Astrocyte (in vitro differentiated cells and primary cell): ENCODE data around the gene AQP4. TPM values are rescaled to one million over a fixed set of nuclear protein-coding genes. Genes with fewer than 3 reads are reported as not detected.

Source experiments
- DNase-seq: peaks from one replicate; pipeline ENCODE4 v3.0.0-alpha.2; 2010; ENCODE audit warnings: low read depth
- FAIRE-seq: peaks from 2 replicates; lab custom pipeline; 2011; peaks lifted over from hg19 to GRCh38; lab: Jason Lieb, UNC
- H2AFZ ChIP-seq: 2 replicates; pipeline ENCODE4 v1.6.0; 2012; ENCODE audit warnings: low read depth, low read length, inconsistent platforms
- H3K27ac ChIP-seq: 2 replicates; pipeline ENCODE4 v1.5.1; 2011; ENCODE audit warnings: low read depth, low read length, inconsistent platforms
- H3K27me3 ChIP-seq: 2 replicates; pipeline ENCODE4 v1.6.0; 2011; ENCODE audit warnings: low read length, inconsistent platforms; ENCODE audit not compliant: insufficient read depth
- H3K36me3 ChIP-seq: 2 replicates; pipeline ENCODE4 v1.5.1; 2011; ENCODE audit warnings: low read length, inconsistent platforms; ENCODE audit not compliant: insufficient read depth
- H3K4me1 ChIP-seq: 2 replicates; pipeline ENCODE4 v1.5.1; 2011; ENCODE audit warnings: low read length, inconsistent platforms; ENCODE audit not compliant: insufficient read depth
- H3K4me2 ChIP-seq: 2 replicates; pipeline ENCODE4 v1.6.0; 2012; ENCODE audit warnings: low read length, inconsistent platforms
- H3K4me3 ChIP-seq: 2 replicates; pipeline ENCODE4 v1.5.1; 2011; ENCODE audit warnings: low read depth, mild to moderate bottlenecking, low read length, inconsistent platforms; ENCODE audit not compliant: insufficient read depth
- H3K79me2 ChIP-seq: 2 replicates; pipeline ENCODE4 v1.6.0; 2012; ENCODE audit warnings: mild to moderate bottlenecking, low read length, inconsistent platforms; ENCODE audit not compliant: insufficient read depth
- H3K9ac ChIP-seq: 2 replicates; pipeline ENCODE4 v1.6.0; 2012; ENCODE audit warnings: mild to moderate bottlenecking, low read length, inconsistent platforms
- H3K9me3 ChIP-seq: 2 replicates; pipeline ENCODE4 v1.5.1; 2012; ENCODE audit warnings: low read depth, mild to moderate bottlenecking, low read length, inconsistent platforms; ENCODE audit not compliant: insufficient read depth
- H4K20me1 ChIP-seq: 2 replicates; pipeline ENCODE4 v1.6.0; 2012; ENCODE audit warnings: low read length, inconsistent platforms; ENCODE audit not compliant: insufficient read depth
- H3K27ac Mint-ChIP-seq: one replicate; pipeline ENCODE4 v1.8.0; 2021; ENCODE audit warnings: mild to moderate bottlenecking, mixed read lengths; ENCODE audit not compliant: unreplicated experiment
- H3K27me3 Mint-ChIP-seq: one replicate; pipeline ENCODE4 v1.8.0; 2021; ENCODE audit warnings: low read depth, mixed read lengths; ENCODE audit not compliant: unreplicated experiment
- H3K36me3 Mint-ChIP-seq: one replicate; pipeline ENCODE4 v1.8.0; 2021; ENCODE audit warnings: low read depth, mixed read lengths; ENCODE audit not compliant: unreplicated experiment
- H3K4me1 Mint-ChIP-seq: one replicate; pipeline ENCODE4 v1.8.0; 2021; ENCODE audit warnings: low read depth, mixed read lengths; ENCODE audit not compliant: unreplicated experiment
- H3K4me3 Mint-ChIP-seq: one replicate; pipeline ENCODE4 v1.8.0; 2021; ENCODE audit warnings: mild to moderate bottlenecking, moderate library complexity, mixed read lengths; ENCODE audit not compliant: unreplicated experiment
- H3K9me3 Mint-ChIP-seq: one replicate; pipeline ENCODE4 v1.8.0; 2021; ENCODE audit warnings: mild to moderate bottlenecking, mixed read lengths; ENCODE audit not compliant: unreplicated experiment
- EZH2 ChIP-seq: IDR thresholded peaks from 2 replicates; pipeline ENCODE4 v1.6.1; 2012; ENCODE audit warnings: mild to moderate bottlenecking, low read length, inconsistent platforms; ENCODE audit not compliant: insufficient read depth
- total RNA-seq: library from RNA; stranded (reverse); gene quantifications from 2 replicates; pipeline ENCODE4 v1.2.1, GENCODE V29; 2021
- TF ChIP-seq, protein P1 (sequence below): IDR thresholded peaks from 2 replicates; pipeline ENCODE4 v1.5.1; 2011; ENCODE audit warnings: low read depth, mild to moderate bottlenecking, inconsistent platforms, low read length, moderate library complexity; ENCODE audit not compliant: insufficient read depth

Gene AQP4
- total RNA-seq, 1 donor from 2014 or later = not detected

DNA sequence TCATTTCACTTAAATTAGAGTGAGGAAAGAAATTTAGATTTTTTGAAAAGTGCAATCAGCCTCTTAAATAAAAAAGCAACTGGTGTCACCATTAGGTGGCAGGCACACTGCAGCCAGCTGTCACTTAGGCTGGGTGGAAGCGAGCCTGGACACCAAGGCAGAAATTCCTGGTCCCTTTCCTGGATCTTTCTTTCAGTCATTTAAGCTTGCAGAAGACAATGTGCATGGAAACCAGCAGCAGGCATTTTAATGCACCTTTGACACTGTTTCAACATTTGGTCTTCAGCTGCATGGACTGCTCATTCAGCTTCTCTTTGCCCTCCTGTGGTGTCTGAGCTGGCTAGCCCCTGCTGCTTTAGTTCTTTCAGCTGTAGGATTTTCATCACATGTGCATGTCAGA, 61.0 kb downstream of the AQP4 start:
- no peaks in the 10 kb centered on the region for H3K9me3 ChIP-seq
- H4K20me1 ChIP-seq = no peaks in the 10 kb centered on the region
- TF ChIP-seq, protein P1, sequence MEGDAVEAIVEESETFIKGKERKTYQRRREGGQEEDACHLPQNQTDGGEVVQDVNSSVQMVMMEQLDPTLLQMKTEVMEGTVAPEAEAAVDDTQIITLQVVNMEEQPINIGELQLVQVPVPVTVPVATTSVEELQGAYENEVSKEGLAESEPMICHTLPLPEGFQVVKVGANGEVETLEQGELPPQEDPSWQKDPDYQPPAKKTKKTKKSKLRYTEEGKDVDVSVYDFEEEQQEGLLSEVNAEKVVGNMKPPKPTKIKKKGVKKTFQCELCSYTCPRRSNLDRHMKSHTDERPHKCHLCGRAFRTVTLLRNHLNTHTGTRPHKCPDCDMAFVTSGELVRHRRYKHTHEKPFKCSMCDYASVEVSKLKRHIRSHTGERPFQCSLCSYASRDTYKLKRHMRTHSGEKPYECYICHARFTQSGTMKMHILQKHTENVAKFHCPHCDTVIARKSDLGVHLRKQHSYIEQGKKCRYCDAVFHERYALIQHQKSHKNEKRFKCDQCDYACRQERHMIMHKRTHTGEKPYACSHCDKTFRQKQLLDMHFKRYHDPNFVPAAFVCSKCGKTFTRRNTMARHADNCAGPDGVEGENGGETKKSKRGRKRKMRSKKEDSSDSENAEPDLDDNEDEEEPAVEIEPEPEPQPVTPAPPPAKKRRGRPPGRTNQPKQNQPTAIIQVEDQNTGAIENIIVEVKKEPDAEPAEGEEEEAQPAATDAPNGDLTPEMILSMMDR = no peak
- no peak for TF ChIP-seq EZH2
- no peak overlapping the region for H3K27ac Mint-ChIP-seq
- no peak overlapping the region for H3K9ac ChIP-seq
- no peaks in the 10 kb centered on the region for H3K36me3 Mint-ChIP-seq
- no peaks in the 10 kb centered on the region for H3K27me3 ChIP-seq
- H3K9me3 Mint-ChIP-seq = no peaks in the 10 kb centered on the region
- no peaks in the 10 kb centered on the region for H3K36me3 ChIP-seq
- no peaks in the 10 kb centered on the region for H3K79me2 ChIP-seq
- no peak overlapping the region for H2AFZ ChIP-seq
- FAIRE-seq (no peak), DNase-seq (no peak)
- H3K4me3 Mint-ChIP-seq = no peak overlapping the region
- no peaks in the 10 kb centered on the region for H3K4me1 Mint-ChIP-seq
- no peaks in the 10 kb centered on the region for H3K27me3 Mint-ChIP-seq
- no peak overlapping the region for H3K4me2 ChIP-seq
- H3K4me3 ChIP-seq = no peak overlapping the region
- no peak overlapping the region for H3K27ac ChIP-seq
- no peaks in the 10 kb centered on the region for H3K4me1 ChIP-seq

DNA sequence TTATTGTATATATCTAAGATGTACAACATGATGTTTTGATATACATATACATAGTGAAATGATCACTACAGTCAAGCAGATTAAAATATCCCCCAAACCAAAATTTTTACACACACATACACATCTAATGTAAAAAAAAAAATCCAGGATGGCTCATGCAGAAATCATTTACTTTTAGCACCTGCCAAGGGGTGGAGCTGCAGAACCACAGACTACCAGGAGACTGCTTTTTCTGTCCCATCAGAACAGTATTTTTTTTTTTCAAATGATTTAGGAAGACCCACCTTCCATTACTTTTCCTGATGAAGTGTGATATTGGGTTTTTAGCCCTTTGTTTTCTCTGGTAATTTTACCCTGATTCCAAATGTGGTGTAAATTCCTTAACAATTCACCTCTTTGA, 61.9 kb downstream of the AQP4 start:
- Histone ChIP-seq H2AFZ (no peak overlapping the region), H3K36me3 (no peaks in the 10 kb centered on the region), H3K9me3 (no peaks in the 10 kb centered on the region), H3K9ac (no peak overlapping the region), H3K27me3 (no peaks in the 10 kb centered on the region), H3K4me1 (no peaks in the 10 kb centered on the region), H4K20me1 (no peaks in the 10 kb centered on the region), H3K4me3 (no peak overlapping the region), H3K4me2 (no peak overlapping the region), H3K27ac (no peak overlapping the region), H3K79me2 (no peaks in the 10 kb centered on the region)
- no peak overlapping the region for H3K27ac Mint-ChIP-seq
- DNase-seq = no peak
- H3K27me3 Mint-ChIP-seq = no peaks in the 10 kb centered on the region
- no peaks in the 10 kb centered on the region for H3K36me3 Mint-ChIP-seq
- no peak for FAIRE-seq
- no peaks in the 10 kb centered on the region for H3K9me3 Mint-ChIP-seq
- H3K4me3 Mint-ChIP-seq = no peak overlapping the region
- TF ChIP-seq, protein P1 = no peak
- no peak for TF ChIP-seq EZH2
- H3K4me1 Mint-ChIP-seq = no peaks in the 10 kb centered on the region

DNA sequence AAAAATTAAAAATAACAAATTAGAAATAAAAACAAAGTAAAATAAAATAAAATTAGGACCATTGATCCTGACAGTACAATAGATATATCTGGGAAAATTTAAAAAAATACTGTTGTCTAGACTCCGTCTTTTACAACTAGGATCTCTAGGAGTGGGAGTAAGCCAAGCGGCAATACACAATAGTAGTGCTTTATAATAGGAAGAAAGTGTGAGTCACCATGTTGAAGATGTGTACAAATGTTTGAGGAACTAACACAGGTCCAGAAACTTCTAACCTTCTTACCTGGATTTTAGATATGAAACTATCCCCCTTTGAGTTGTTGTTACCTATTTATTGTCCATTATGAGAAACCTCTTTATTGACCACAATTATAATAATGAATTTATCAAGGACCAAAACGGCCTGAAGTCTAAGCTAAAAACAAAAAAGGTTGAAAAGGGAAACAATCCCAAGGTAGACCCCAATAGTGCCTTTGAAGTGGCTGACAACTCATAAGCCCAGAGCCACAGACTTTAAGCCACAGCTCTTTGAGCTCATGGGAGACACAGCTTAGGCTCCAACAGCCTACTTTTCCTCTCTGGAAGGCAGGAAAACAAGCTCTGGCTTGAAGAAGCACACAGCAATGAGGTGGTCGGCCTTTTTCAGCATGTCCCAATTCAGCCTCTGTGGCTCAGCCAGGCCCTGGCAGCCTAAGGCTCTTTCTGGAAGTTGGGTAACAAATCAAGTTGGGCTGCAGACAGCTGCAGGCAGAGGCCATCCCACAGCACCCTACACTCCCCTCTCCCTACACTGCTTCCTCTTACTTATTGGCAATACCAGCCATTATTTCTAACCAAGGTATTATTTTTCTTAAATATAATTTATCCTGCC, 62.9 kb downstream of the AQP4 start:
- H3K36me3 Mint-ChIP-seq = no peaks in the 10 kb centered on the region
- Histone ChIP-seq H3K9ac (no peak overlapping the region), H3K79me2 (no peaks in the 10 kb centered on the region), H3K9me3 (no peaks in the 10 kb centered on the region), H2AFZ (no peak overlapping the region), H3K4me1 (no peaks in the 10 kb centered on the region), H4K20me1 (no peaks in the 10 kb centered on the region), H3K36me3 (no peaks in the 10 kb centered on the region), H3K27ac (no peak overlapping the region), H3K4me2 (no peak overlapping the region), H3K4me3 (no peak overlapping the region), H3K27me3 (no peaks in the 10 kb centered on the region)
- no peaks in the 10 kb centered on the region for H3K4me1 Mint-ChIP-seq
- no peaks in the 10 kb centered on the region for H3K27me3 Mint-ChIP-seq
- H3K27ac Mint-ChIP-seq = no peak overlapping the region
- H3K4me3 Mint-ChIP-seq = no peak overlapping the region
- no peak for DNase-seq
- H3K9me3 Mint-ChIP-seq = no peaks in the 10 kb centered on the region
- no peak for FAIRE-seq
- TF ChIP-seq, protein P1 = no peak
